Keratinocyte (primary cell): ENCODE data around the gene FAM3C.
"Not testable (repeated sequence)": the region's sequence is repeated elsewhere in the genome, so short reads cannot be mapped to it uniquely, and the experiment has no call there.

Experiments used
- CTCF ChIP-seq, 3 experiments: IDR thresholded peaks in 1 of 3; conservative IDR thresholded peaks in 1 of 3; optimal IDR thresholded peaks in 1 of 3; 2 replicates in 2 of 3; 3 replicates in 1 of 3; pipeline versions ENCODE3 to v1.5.1; 2011; ENCODE audit warnings: low read length in 3 of 3, mild to moderate bottlenecking in 3 of 3, moderate library complexity in 2 of 3, control low read depth in 1 of 3, inconsistent platforms in 1 of 3; ENCODE audit not compliant: insufficient read depth in 2 of 3; ENCODE audit errors: extremely low read depth in 1 of 3
- EZH2 ChIP-seq: IDR thresholded peaks from one replicate; pipeline ENCODE4 v1.6.1; 2012; ENCODE audit warnings: inconsistent platforms, mild to moderate bottlenecking, low read length, moderate library complexity

GRCh38 chr7:121432486-121432885 is 36.4 kb upstream of the FAM3C start:
- not testable (repeated sequence) for TF ChIP-seq CTCF (optimal IDR thresholded peaks at IDR 0.05 in 1 of 3, IDR thresholded peaks at IDR 0.05 in 1 of 3, conservative IDR thresholded peaks at IDR 0.05 in 1 of 3; ENCODE audit: extremely low read depth in 1 of 3, insufficient read depth in 2 of 3, low read length in 3 of 3); EZH2
